ENCODE measurements around the gene DAAM1. TPM values are rescaled to one million over a fixed set of nuclear protein-coding genes. Genes with fewer than 3 reads are reported as not detected.

Gene DAAM1
- polyA plus RNA-seq, 6 donors from 2014 or later = 5.0 to 13.6 (median 10.2) TPM

- H3K36me3 Mint-ChIP-seq = no peaks in the 10 kb centered on the region
- H3K4me1 Mint-ChIP-seq = peaks cover 15 to 22% (median 19%) of the 10 kb centered on the region in 3 donors
- peak overlapping the region in 3 of 6 donors; percentile 30 to 33 (median 33) for H3K27ac Mint-ChIP-seq
These were observed 25.2 kb downstream of the DAAM1 start for GRCh38 chr14:59213368-59214315.

GRCh38 chr14:59214702-59215302 lies 26.3 kb downstream of the DAAM1 start:
- Mint-ChIP-seq H3K27ac (no peak overlapping the region), H3K36me3 (no peaks in the 10 kb centered on the region), H3K4me3 (no peak overlapping the region), H3K27me3 (no peaks in the 10 kb centered on the region), H3K4me1 (peaks cover 16 to 26% (median 26%) of the 10 kb centered on the region in 3 donors), H3K9me3 (peaks cover 0 to 2% (median 0%) of the 10 kb centered on the region in 7 donors)
- no peak for ATAC-seq (ENCODE audit: low read depth in 2 of 2)
- DNase-seq = no peak

More at GRCh38 chr14:59213368-59214315, 25.2 kb downstream of the DAAM1 start:
- ATAC-seq (ENCODE audit: low read depth in 2 of 2) (no peak), DNase-seq (no peak)
- H3K9me3 Mint-ChIP-seq = peaks cover 0 to 2% (median 0%) of the 10 kb centered on the region in 7 donors
- H3K27me3 Mint-ChIP-seq = no peaks in the 10 kb centered on the region
- H3K4me3 Mint-ChIP-seq = no peak overlapping the region

- H3K27ac Mint-ChIP-seq = no peak overlapping the region
- H3K4me1 Mint-ChIP-seq = peaks cover 17 to 31% (median 30%) of the 10 kb centered on the region in 3 donors
- peak overlapping the region in 1 of 8 donors; percentile 3 for H3K4me3 Mint-ChIP-seq
- DNase-seq = no peak
- H3K27me3 Mint-ChIP-seq = no peaks in the 10 kb centered on the region
- H3K36me3 Mint-ChIP-seq = no peaks in the 10 kb centered on the region
- H3K9me3 Mint-ChIP-seq = peaks cover 0 to 2% (median 0%) of the 10 kb centered on the region in 7 donors
- no peak for ATAC-seq (ENCODE audit: low read depth in 2 of 2)
These were observed 26.9 kb downstream of the DAAM1 start for GRCh38 chr14:59215322-59215721.

- ATAC-seq (ENCODE audit: low read depth in 2 of 2) = no peak
- Mint-ChIP-seq H3K27ac (peak overlapping the region in 1 of 6 donors; percentile 26), H3K36me3 (peaks cover 0 to 2% of the 10 kb centered on the region in 2 donors), H3K4me1 (peaks cover 17 to 35% (median 29%) of the 10 kb centered on the region in 3 donors), H3K9me3 (peaks cover 0 to 2% (median 0%) of the 10 kb centered on the region in 7 donors), H3K27me3 (no peaks in the 10 kb centered on the region), H3K4me3 (no peak overlapping the region)
- no peak for DNase-seq
These were observed 27.3 kb downstream of the DAAM1 start for GRCh38 chr14:59215757-59216156.

GRCh38 chr14:59217011-59217410 lies 28.5 kb downstream of the DAAM1 start:
- Mint-ChIP-seq H3K27ac (no peak overlapping the region), H3K4me3 (peak overlapping the region in 1 of 8 donors; percentile 59), H3K36me3 (peaks cover 0 to 5% of the 10 kb centered on the region in 2 donors), H3K27me3 (no peaks in the 10 kb centered on the region), H3K4me1 (peaks cover 17 to 34% (median 23%) of the 10 kb centered on the region in 3 donors), H3K9me3 (peaks cover 0 to 2% (median 0%) of the 10 kb centered on the region in 7 donors)
- DNase-seq (no peak), ATAC-seq (ENCODE audit: low read depth in 2 of 2) (no peak)

GRCh38 chr14:59221568-59221967 lies 33.1 kb downstream of the DAAM1 start:
- H3K27me3 Mint-ChIP-seq = no peaks in the 10 kb centered on the region
- ATAC-seq (ENCODE audit: low read depth in 2 of 2) = no peak
- H3K4me1 Mint-ChIP-seq = peaks cover 2 to 36% (median 13%) of the 10 kb centered on the region in 3 donors
- peaks cover 0 to 9% of the 10 kb centered on the region in 2 donors for H3K36me3 Mint-ChIP-seq
- no peak for DNase-seq
- H3K9me3 Mint-ChIP-seq = peaks cover 0 to 2% (median 0%) of the 10 kb centered on the region in 7 donors
- H3K27ac Mint-ChIP-seq = no peak overlapping the region
- no peak overlapping the region for H3K4me3 Mint-ChIP-seq

- Mint-ChIP-seq H3K4me1 (peaks cover 5 to 39% (median 11%) of the 10 kb centered on the region in 3 donors), H3K27me3 (no peaks in the 10 kb centered on the region), H3K36me3 (peaks cover 0 to 9% of the 10 kb centered on the region in 2 donors), H3K9me3 (peaks cover 0 to 2% (median 0%) of the 10 kb centered on the region in 7 donors), H3K27ac (no peak overlapping the region), H3K4me3 (no peak overlapping the region)
- ATAC-seq (ENCODE audit: low read depth in 2 of 2) (no peak), DNase-seq (no peak)
These were observed 35.9 kb downstream of the DAAM1 start for GRCh38 chr14:59224341-59224740.

- peaks cover 0 to 9% of the 10 kb centered on the region in 2 donors for H3K36me3 Mint-ChIP-seq
- DNase-seq = no peak
- no peak overlapping the region for H3K4me3 Mint-ChIP-seq
- ATAC-seq (ENCODE audit: low read depth in 2 of 2) = no peak
- no peak overlapping the region for H3K27ac Mint-ChIP-seq
- H3K9me3 Mint-ChIP-seq = peaks cover 0 to 2% (median 0%) of the 10 kb centered on the region in 7 donors
- H3K4me1 Mint-ChIP-seq = peaks cover 6 to 39% (median 12%) of the 10 kb centered on the region in 3 donors
- no peaks in the 10 kb centered on the region for H3K27me3 Mint-ChIP-seq
These were observed 36.8 kb downstream of the DAAM1 start for GRCh38 chr14:59225281-59225680.

GRCh38 chr14:59228421-59228820 lies 40.0 kb downstream of the DAAM1 start:
- Mint-ChIP-seq H3K9me3 (no peaks in the 10 kb centered on the region), H3K27me3 (no peaks in the 10 kb centered on the region), H3K4me3 (no peak overlapping the region), H3K4me1 (peaks cover 4 to 34% (median 15%) of the 10 kb centered on the region in 3 donors), H3K36me3 (no peaks in the 10 kb centered on the region), H3K27ac (peak overlapping the region in 1 of 6 donors; percentile 62)
- ATAC-seq (ENCODE audit: low read depth in 2 of 2) = no peak
- DNase-seq = no peak

GRCh38 chr14:59229653-59230406 lies 41.4 kb downstream of the DAAM1 start:
- Mint-ChIP-seq H3K4me1 (peaks cover 16 to 37% (median 18%) of the 10 kb centered on the region in 3 donors), H3K36me3 (no peaks in the 10 kb centered on the region), H3K4me3 (no peak overlapping the region), H3K9me3 (peaks cover 0 to 1% (median 0%) of the 10 kb centered on the region in 7 donors), H3K27me3 (no peaks in the 10 kb centered on the region), H3K27ac (peak overlapping the region in 1 of 6 donors; percentile 8)
- ATAC-seq (ENCODE audit: low read depth in 2 of 2) (no peak), DNase-seq (no peak)

GRCh38 chr14:59236195-59236594 lies 47.7 kb downstream of the DAAM1 start:
- no peak overlapping the region for H3K27ac Mint-ChIP-seq
- peaks cover 14 to 33% (median 27%) of the 10 kb centered on the region in 3 donors for H3K4me1 Mint-ChIP-seq
- H3K4me3 Mint-ChIP-seq = no peak overlapping the region
- H3K9me3 Mint-ChIP-seq = peaks cover 0 to 3% (median 0%) of the 10 kb centered on the region in 7 donors
- ATAC-seq (ENCODE audit: low read depth in 2 of 2) (no peak), DNase-seq (no peak)
- no peaks in the 10 kb centered on the region for H3K36me3 Mint-ChIP-seq
- H3K27me3 Mint-ChIP-seq = no peaks in the 10 kb centered on the region

GRCh38 chr14:59238216-59238615 lies 49.7 kb downstream of the DAAM1 start:
- Mint-ChIP-seq H3K27ac (no peak overlapping the region), H3K36me3 (no peaks in the 10 kb centered on the region), H3K4me1 (peaks cover 14 to 37% (median 32%) of the 10 kb centered on the region in 3 donors), H3K4me3 (no peak overlapping the region), H3K9me3 (peaks cover 0 to 3% (median 0%) of the 10 kb centered on the region in 7 donors), H3K27me3 (no peaks in the 10 kb centered on the region)
- DNase-seq (no peak), ATAC-seq (ENCODE audit: low read depth in 2 of 2) (no peak)

GRCh38 chr14:59239022-59239421 lies 50.6 kb downstream of the DAAM1 start:
- Mint-ChIP-seq H3K9me3 (peaks cover 0 to 3% (median 0%) of the 10 kb centered on the region in 7 donors), H3K27ac (no peak overlapping the region)

More at GRCh38 chr14:59239022-59239421, 50.6 kb downstream of the DAAM1 start:
- Mint-ChIP-seq H3K36me3 (peaks cover 0 to 6% of the 10 kb centered on the region in 2 donors), H3K4me3 (no peak overlapping the region), H3K27me3 (no peaks in the 10 kb centered on the region), H3K4me1 (peaks cover 14 to 34% (median 32%) of the 10 kb centered on the region in 3 donors)
- ATAC-seq (ENCODE audit: low read depth in 2 of 2) = no peak
- DNase-seq = no peak

Data from naive B cell (primary cell).